HepG2 (cell line): Measurements from ENCODE around the gene ATP7B. TPM values are rescaled to one million over a fixed set of nuclear protein-coding genes. Genes with fewer than 3 reads are reported as not detected.
"Not testable (repeated sequence)": the region's sequence is repeated elsewhere in the genome, so short reads cannot be mapped to it uniquely, and the experiment has no call there.

Experiments
- ATAC-seq: fragments of 200-7000 bp; cut with Tn5 transposase; 3 replicates; pipeline ENCODE4 v1.9.1; 2020; ENCODE audit warnings: mild to moderate bottlenecking, moderate library complexity
- BruUV-seq: library from RNA; stranded (reverse); fragments of 400-500 nt; replicated peaks from 2 replicates; lab custom pipeline; 2021; lab: Mats Ljungman, UMichigan
- CTCF ChIA-PET: fragments of 300-600 bp; formaldehyde crosslinking; extraction: SDS; loops from one replicate; lab custom pipeline; 2021; ENCODE audit warnings: low total read pairs, inconsistent platforms, low intra/inter-chr PET ratio; lab: Yijun Ruan, JAX
- POLR2A ChIA-PET: fragments of 350-600 bp; sonication (Branson Sonifier 250); formaldehyde crosslinking; loops from one replicate; lab custom pipeline; 2020; ENCODE audit warnings: antibody characterized with exemption, inconsistent platforms; lab: Yijun Ruan, JAX
- DNase-seq: peaks from one replicate; pipeline ENCODE4 v3.0.0-alpha.2; 2015; ENCODE audit warnings: low spot score
- FAIRE-seq: peaks from 3 replicates; lab custom pipeline; 2011; peaks lifted over from hg19 to GRCh38; lab: Jason Lieb, UNC
- H2AFZ ChIP-seq: one replicate; pipeline ENCODE4 v1.6.1; 2011; ENCODE audit warnings: low read length, inconsistent platforms
- H3K27ac ChIP-seq: fragments of 300-600 bp; 3 replicates; pipeline ENCODE4 v1.8.0; 2011; ENCODE audit warnings: mixed run types, mild to moderate bottlenecking, mixed read lengths, low read length, inconsistent platforms; ENCODE audit not compliant: insufficient read depth; ENCODE audit errors: extremely low read length
- H3K27me3 ChIP-seq, 2 experiments: fragments of 200-600 bp in 1 of 2; 2 replicates in 1 of 2; 3 replicates in 1 of 2; pipeline versions ENCODE4 v1.6.0 to v1.8.0; 2011; ENCODE audit warnings: low read length in 2 of 2, mild to moderate bottlenecking in 2 of 2, moderate library complexity in 2 of 2, inconsistent platforms in 1 of 2; ENCODE audit not compliant: insufficient read depth in 2 of 2, control insufficient read depth in 1 of 2
- H3K36me3 ChIP-seq, 2 experiments: fragments of 200-600 bp in 1 of 2; replicated peaks in 1 of 2; 2 replicates in 1 of 2; 3 replicates in 1 of 2; pipeline versions ENCODE4 v1.5.1 to v1.8.0; 2011; ENCODE audit warnings: low read length in 2 of 2, inconsistent platforms in 1 of 2; ENCODE audit not compliant: insufficient read depth in 2 of 2, control insufficient read depth in 1 of 2
- H3K4me1 ChIP-seq: 2 replicates; pipeline ENCODE4 v1.5.1; 2012; ENCODE audit warnings: low read length, inconsistent platforms; ENCODE audit not compliant: insufficient read depth
- H3K4me2 ChIP-seq: 2 replicates; pipeline ENCODE4 v1.6.0; 2011; ENCODE audit warnings: low read depth, low read length, inconsistent platforms
- H3K4me3 ChIP-seq, 3 experiments: fragments of 200-600 bp in 1 of 3; sonication (generic), shearing (Covaris generic) in 1 of 3; replicated peaks in 1 of 3; 2 replicates each; pipeline ENCODE4 v1.5.1; 2011 to 2016; ENCODE audit warnings: low read length in 3 of 3, inconsistent platforms in 2 of 3, low read depth in 2 of 3, mild to moderate bottlenecking in 2 of 3, control low read depth in 1 of 3, mixed read lengths in 1 of 3; ENCODE audit not compliant: insufficient read depth in 1 of 3
- H3K79me2 ChIP-seq: one replicate; pipeline ENCODE4 v1.6.1; 2011; ENCODE audit warnings: low read length, inconsistent platforms; ENCODE audit not compliant: insufficient read depth
- H3K9ac ChIP-seq: 2 replicates; pipeline ENCODE4 v1.6.0; 2011; ENCODE audit warnings: mild to moderate bottlenecking, low read depth, low read length, inconsistent platforms; ENCODE audit not compliant: insufficient read depth
- H3K9me3 ChIP-seq: 2 replicates; pipeline ENCODE4 v1.5.1; 2012; ENCODE audit warnings: mild to moderate bottlenecking, low read length
- H4K20me1 ChIP-seq: 2 replicates; pipeline ENCODE4 v1.6.0; 2011; ENCODE audit warnings: inconsistent platforms, mild to moderate bottlenecking, low read length, moderate library complexity; ENCODE audit not compliant: insufficient read depth
- ZNF17 ChIP-seq: sonication (generic); formaldehyde crosslinking; IDR thresholded peaks from 2 replicates; pipeline ENCODE4 v1.5.0; 2020; ENCODE audit warnings: mild to moderate bottlenecking, missing genetic modification reagents
- WGBS: methylation state at CpG from one replicate; pipeline ENCODE4 v1.1.6; 2017; ENCODE audit warnings: low lambda C conversion rate; 5-methylcytosine and 5-hydroxymethylcytosine counted together
- in situ Hi-C: cut with HindIII; loops from 2 replicates; pipeline ENCODE4 v1.10.0; 2017; ENCODE audit warnings: low pct_unique_long_range_greater_than_20kb; ENCODE audit not compliant: extremely low pct_ligation_motif_present
- intact Hi-C: fragments of 100-400 bp; cut with micrococcal nuclease; formaldehyde crosslinking; loops from one replicate; pipeline ENCODE4 v1.10.0; 2022; ENCODE audit not compliant: unreplicated experiment
- polyA plus RNA-seq, 8 experiments: library from polyadenylated mRNA; depleted of rRNA in 3 of 8; stranded (reverse) in 7 of 8; unstranded in 1 of 8; fragments of >200 nt; fragmentation: Illumina TruSeq in 4 of 8; extraction: Trizol in 4 of 8; gene quantifications; 2 replicates each; pipeline versions ENCODE4 v1.2.1 to v1.2.3, GENCODE V29; 2011 to 2016; ENCODE audit warnings: low read depth in 4 of 8, missing spikeins in 1 of 8, mixed read lengths in 1 of 8; ENCODE audit not compliant: insufficient read depth in 1 of 8
- total RNA-seq, 5 experiments: library from RNA; depleted of rRNA; stranded (reverse); fragments of >200 nt; fragmentation: Illumina TruSeq; extraction: Trizol; gene quantifications; 2 replicates each; pipeline ENCODE4 v1.2.3, GENCODE V29; 2016; ENCODE audit warnings: low read depth in 1 of 5

ATP7B gene
- total and polyA plus RNA-seq, 2 of the 13 experiments (the other 11 are each of a cell fraction or from before 2014, with no cell fraction given): 31.8 to 57.4 TPM

GRCh38 chr13:51984904-51985303 is 26.3 kb downstream of the ATP7B start:
- H3K9ac ChIP-seq, BruUV-seq, H3K36me3 ChIP-seq, H3K27me3 ChIP-seq, H3K9me3 ChIP-seq, ATAC-seq, FAIRE-seq, POLR2A ChIA-PET, CTCF ChIA-PET, in situ Hi-C loops, H3K4me2 ChIP-seq, H3K4me3 ChIP-seq, H4K20me1 ChIP-seq, H2AFZ ChIP-seq, H3K27ac ChIP-seq, DNase-seq: not testable (repeated sequence)
- 86% methylated on average over 4 of the region's 4 CpGs for WGBS
- intact Hi-C loops: loop anchor here (5.0 kb wide), 1 partner anchor 42 kb away; no protein-coding TSS in a partner anchor
- Histone ChIP-seq H3K4me1 (peaks cover 64% of the 10 kb centered on the region), H3K79me2 (peaks cover 77% of the 10 kb centered on the region)

DNA sequence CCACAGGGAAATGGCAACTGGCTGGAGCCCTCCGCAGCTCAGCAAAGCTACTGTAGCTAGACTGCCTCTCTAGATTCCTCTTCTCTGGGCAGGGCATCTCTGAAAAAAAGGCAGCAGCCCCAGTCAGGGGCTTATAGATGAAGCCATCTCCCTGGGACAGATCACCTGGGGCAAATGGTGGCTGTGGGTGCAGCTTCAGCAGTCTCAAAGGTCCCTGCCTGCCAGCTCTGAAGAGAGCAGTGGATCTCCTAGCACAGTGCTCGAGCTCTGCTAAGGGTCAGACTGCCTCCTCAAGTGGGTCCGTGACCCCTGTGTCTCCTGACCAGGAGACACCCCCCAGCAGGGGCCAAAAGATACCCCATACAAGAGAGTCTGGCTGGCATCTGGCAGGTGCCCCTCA is 28.0 kb downstream of the ATP7B start:
- H3K4me3 ChIP-seq, H3K9ac ChIP-seq, H3K9me3 ChIP-seq, CTCF ChIA-PET, H3K36me3 ChIP-seq, H3K4me2 ChIP-seq, ATAC-seq, H2AFZ ChIP-seq, H3K27me3 ChIP-seq, in situ Hi-C loops, intact Hi-C loops, H4K20me1 ChIP-seq, BruUV-seq, H3K27ac ChIP-seq, DNase-seq, FAIRE-seq: not testable (repeated sequence)
- POLR2A ChIA-PET: interaction anchor here (1.7 kb wide), 1 partner anchor 16 kb away, joined by 4 read pairs; no protein-coding TSS in a partner anchor
- WGBS: 100% methylated on average over 1 of the region's 3 CpGs
- peak; percentile 90; the same call in 1 of the 2 replicates for TF ChIP-seq ZNF17 (CRISPR knock-in tag)
- Histone ChIP-seq H3K79me2 (peaks cover 81% of the 10 kb centered on the region), H3K4me1 (peaks cover 70% of the 10 kb centered on the region)
